OCI-LY7 (cell line): ENCODE measurements around the gene RPS4Y1. TPM values are rescaled to one million over a fixed set of nuclear protein-coding genes. Genes with fewer than 3 reads are reported as not detected.

ENCODE experiments used
- BruUV-seq: library from RNA; stranded (reverse); fragments of 400-500 nt; replicated peaks from 2 replicates; lab custom pipeline; 2021; lab: Mats Ljungman, UMichigan
- CTCF ChIA-PET: fragments of 300-600 bp; sonication (Branson Sonifier 250); formaldehyde crosslinking; loops from one replicate; lab custom pipeline; 2022; ENCODE audit warnings: antibody characterized with exemption; ENCODE audit not compliant: unreplicated experiment; lab: Charles Lee
- POLR2A ChIA-PET: fragments of 300-600 bp; sonication (Branson Sonifier 250); formaldehyde crosslinking; loops from one replicate; lab custom pipeline; 2022; ENCODE audit warnings: antibody characterized with exemption; lab: Charles Lee
- DNase-seq: peaks from one replicate; pipeline ENCODE4 v3.0.0-alpha.2; 2015; ENCODE audit warnings: low spot score
- H2AFZ ChIP-seq: fragments of 200-600 bp; sonication (generic), shearing (Covaris generic); 2 replicates; pipeline ENCODE4 v1.6.1; 2014; ENCODE audit warnings: mild to moderate bottlenecking, antibody characterized with exemption, low read length, moderate library complexity
- H3K27ac ChIP-seq: fragments of 200-600 bp; sonication (generic); 2 replicates; pipeline ENCODE4 v1.5.1; 2014; ENCODE audit warnings: mixed run types, low read depth, mild to moderate bottlenecking, moderate library complexity, low read length, inconsistent platforms; ENCODE audit not compliant: poor library complexity, severe bottlenecking
- H3K36me3 ChIP-seq: fragments of 200-600 bp; sonication (generic); 2 replicates; pipeline ENCODE4 v1.6.1; 2014; ENCODE audit warnings: mild to moderate bottlenecking, antibody characterized with exemption, low read length, moderate library complexity, mixed read lengths; ENCODE audit not compliant: insufficient read depth
- H3K4me1 ChIP-seq: fragments of 200-600 bp; sonication (generic); 2 replicates; pipeline ENCODE4 v1.5.1; 2014; ENCODE audit warnings: mild to moderate bottlenecking, low read length; ENCODE audit not compliant: insufficient read depth, poor library complexity, severe bottlenecking
- H3K4me2 ChIP-seq: fragments of 200-600 bp; sonication (generic); 2 replicates; pipeline ENCODE4 v1.6.1; 2014; ENCODE audit warnings: mild to moderate bottlenecking, low read length
- H3K4me3 ChIP-seq: fragments of 200-600 bp; sonication (generic); 2 replicates; pipeline ENCODE4 v1.5.1; 2014; ENCODE audit warnings: mild to moderate bottlenecking, low read depth, low read length; ENCODE audit not compliant: poor library complexity, severe bottlenecking
- H3K79me2 ChIP-seq: fragments of 200-600 bp; sonication (generic); 2 replicates; pipeline ENCODE4 v1.6.1; 2016; ENCODE audit warnings: low read depth, mild to moderate bottlenecking, low read length, moderate library complexity, mixed read lengths; ENCODE audit not compliant: insufficient read depth
- H3K9me2 ChIP-seq: fragments of 200-600 bp; sonication (generic); 2 replicates; pipeline ENCODE4 v1.6.1; 2016; ENCODE audit warnings: mild to moderate bottlenecking, low read length, mixed read lengths; ENCODE audit not compliant: insufficient read depth
- H3K9me3 ChIP-seq: fragments of 200-600 bp; sonication (generic); 2 replicates; pipeline ENCODE4 v1.6.1; 2014; ENCODE audit warnings: mild to moderate bottlenecking, mixed run types, low read length, mixed read lengths
- H4K20me1 ChIP-seq: fragments of 200-600 bp; sonication (generic); 2 replicates; pipeline ENCODE4 v1.6.1; 2014; ENCODE audit warnings: mild to moderate bottlenecking, antibody characterized with exemption, low read length, moderate library complexity, mixed read lengths; ENCODE audit not compliant: insufficient read depth
- EZH2phosphoT487 ChIP-seq: fragments of 200-600 bp; sonication (generic); IDR thresholded peaks from 2 replicates; pipeline ENCODE4 v1.6.1; 2018; ENCODE audit warnings: low read depth, borderline replicate concordance, mild to moderate bottlenecking, mixed run types, antibody characterized with exemption, low read length, moderate library complexity, mixed read lengths
- intact Hi-C: fragments of 100-400 bp; cut with micrococcal nuclease; formaldehyde crosslinking; loops from one replicate; pipeline ENCODE4 v1.10.0; 2022; ENCODE audit not compliant: unreplicated experiment
- total RNA-seq, 2 experiments: library from RNA; depleted of rRNA in 1 of 2; stranded (reverse); fragments of >200 nt in 1 of 2; shearing (Covaris generic) in 1 of 2; gene quantifications; 2 replicates each; pipeline ENCODE4 v1.2.3, GENCODE V29; 2014 to 2022
- TF ChIP-seq, protein P1 (sequence below): fragments of 200-600 bp; sonication (generic); conservative IDR thresholded peaks from 2 replicates; pipeline ENCODE4 v1.5.1; 2014; ENCODE audit warnings: mild to moderate bottlenecking, antibody characterized with exemption, low read length, moderate library complexity, mixed read lengths

Gene RPS4Y1
- total RNA-seq, 2 experiments from 2014 or later: 196 to 283 TPM

DNA sequence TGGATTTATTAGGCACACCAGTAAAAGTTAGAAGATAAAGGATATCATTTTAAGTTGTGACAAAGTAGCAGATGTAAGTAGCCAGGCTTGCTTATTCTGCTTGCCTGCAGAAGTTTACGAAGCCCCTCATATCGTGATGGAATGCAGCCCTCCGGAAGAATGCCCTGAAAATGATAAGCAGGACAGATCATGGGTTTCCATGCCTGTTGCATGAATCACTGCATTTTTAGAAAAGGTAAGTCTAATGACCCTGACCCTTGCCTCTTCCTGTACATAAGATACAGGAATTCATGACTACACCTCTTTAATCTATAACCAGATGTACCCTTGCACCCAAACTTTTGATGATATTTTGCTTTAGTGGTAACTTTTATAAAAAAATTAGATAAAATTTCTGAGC is 16.9 kb upstream of the RPS4Y1 start:
- H3K27ac ChIP-seq: no peak overlapping the region
- no peaks in the 10 kb centered on the region for H3K9me3 ChIP-seq
- H3K9me2 ChIP-seq: no peaks in the 10 kb centered on the region
- no TSS peak for BruUV-seq
- CTCF ChIA-PET: no interaction called here
- no peak overlapping the region for H2AFZ ChIP-seq
- H3K4me1 ChIP-seq: no peaks in the 10 kb centered on the region
- no peaks in the 10 kb centered on the region for H3K79me2 ChIP-seq
- intact Hi-C loops: no loop called here
- POLR2A ChIA-PET: no interaction called here
- TF ChIP-seq, protein P1, sequence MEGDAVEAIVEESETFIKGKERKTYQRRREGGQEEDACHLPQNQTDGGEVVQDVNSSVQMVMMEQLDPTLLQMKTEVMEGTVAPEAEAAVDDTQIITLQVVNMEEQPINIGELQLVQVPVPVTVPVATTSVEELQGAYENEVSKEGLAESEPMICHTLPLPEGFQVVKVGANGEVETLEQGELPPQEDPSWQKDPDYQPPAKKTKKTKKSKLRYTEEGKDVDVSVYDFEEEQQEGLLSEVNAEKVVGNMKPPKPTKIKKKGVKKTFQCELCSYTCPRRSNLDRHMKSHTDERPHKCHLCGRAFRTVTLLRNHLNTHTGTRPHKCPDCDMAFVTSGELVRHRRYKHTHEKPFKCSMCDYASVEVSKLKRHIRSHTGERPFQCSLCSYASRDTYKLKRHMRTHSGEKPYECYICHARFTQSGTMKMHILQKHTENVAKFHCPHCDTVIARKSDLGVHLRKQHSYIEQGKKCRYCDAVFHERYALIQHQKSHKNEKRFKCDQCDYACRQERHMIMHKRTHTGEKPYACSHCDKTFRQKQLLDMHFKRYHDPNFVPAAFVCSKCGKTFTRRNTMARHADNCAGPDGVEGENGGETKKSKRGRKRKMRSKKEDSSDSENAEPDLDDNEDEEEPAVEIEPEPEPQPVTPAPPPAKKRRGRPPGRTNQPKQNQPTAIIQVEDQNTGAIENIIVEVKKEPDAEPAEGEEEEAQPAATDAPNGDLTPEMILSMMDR: no peak
- no peak for TF ChIP-seq EZH2phosphoT487
- H3K36me3 ChIP-seq: no peaks in the 10 kb centered on the region
- no peaks in the 10 kb centered on the region for H4K20me1 ChIP-seq
- no peak overlapping the region for H3K4me3 ChIP-seq
- no peak for DNase-seq
- H3K4me2 ChIP-seq: no peak overlapping the region

DNA sequence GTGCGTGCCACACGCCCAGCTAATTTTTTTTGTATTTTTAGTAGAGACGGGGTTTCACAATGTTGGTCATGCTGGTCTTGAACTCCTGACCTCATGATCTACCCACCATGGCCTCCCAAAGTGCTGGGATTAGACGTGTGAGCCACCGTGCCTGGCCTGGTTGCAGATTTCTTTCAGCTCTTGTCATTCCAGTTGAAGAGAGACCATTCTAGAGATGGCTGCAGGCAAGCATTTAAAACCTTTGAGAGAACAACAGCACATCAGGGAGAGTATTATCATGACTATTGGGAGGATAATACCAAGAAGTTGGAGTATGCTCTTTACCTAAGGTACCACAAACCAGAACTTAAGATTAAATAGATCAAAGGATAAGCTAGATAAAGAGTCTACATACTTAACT is 12.9 kb upstream of the RPS4Y1 start:
- BruUV-seq: no TSS peak
- H2AFZ ChIP-seq: no peak overlapping the region

DNA sequence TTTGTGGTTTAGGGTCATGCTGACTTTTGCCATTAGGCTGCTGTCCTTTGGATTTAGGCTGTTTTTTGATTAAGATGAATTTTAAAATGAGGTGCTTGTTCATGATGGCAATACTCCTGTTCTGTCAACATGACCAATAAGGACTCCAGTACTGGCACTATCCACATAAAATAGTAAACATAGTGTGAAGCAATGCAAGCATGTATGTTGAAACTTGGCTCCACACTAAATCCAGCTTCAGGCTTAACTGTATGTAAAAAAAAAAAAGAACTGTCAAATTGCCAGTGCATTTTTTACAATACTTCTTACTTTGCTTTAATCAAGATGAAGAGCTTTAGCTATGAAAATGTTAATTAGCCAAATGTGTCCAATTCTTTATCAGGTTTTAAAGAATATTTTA is 6.2 kb upstream of the RPS4Y1 start:
- CTCF ChIA-PET: no interaction called here
- TF ChIP-seq, protein P1: no peak
- TF ChIP-seq EZH2phosphoT487: no peak
- H4K20me1 ChIP-seq: no peaks in the 10 kb centered on the region

More for the DNA sequence above, 12.9 kb upstream of the RPS4Y1 start:
- POLR2A ChIA-PET: interaction anchor here (0.7 kb wide), 1 partner anchor 49 kb away, joined by 3 read pairs; no protein-coding TSS in a partner anchor
- DNase-seq: no peak
- no peaks in the 10 kb centered on the region for H3K4me1 ChIP-seq
- no peaks in the 10 kb centered on the region for H3K9me3 ChIP-seq
- H4K20me1 ChIP-seq: no peaks in the 10 kb centered on the region
- no peak overlapping the region for H3K4me3 ChIP-seq
- no peak overlapping the region for H3K27ac ChIP-seq
- CTCF ChIA-PET: no interaction called here
- no peaks in the 10 kb centered on the region for H3K9me2 ChIP-seq
- H3K79me2 ChIP-seq: no peaks in the 10 kb centered on the region
- no peak overlapping the region for H3K4me2 ChIP-seq
- intact Hi-C loops: no loop called here
- TF ChIP-seq, protein P1: no peak
- TF ChIP-seq EZH2phosphoT487: no peak
- no peaks in the 10 kb centered on the region for H3K36me3 ChIP-seq

More for the DNA sequence above, 6.2 kb upstream of the RPS4Y1 start:
- Histone ChIP-seq H3K9me3 (no peaks in the 10 kb centered on the region), H3K4me1 (no peaks in the 10 kb centered on the region), H3K36me3 (no peaks in the 10 kb centered on the region), H2AFZ (no peak overlapping the region), H3K9me2 (no peaks in the 10 kb centered on the region), H3K79me2 (no peaks in the 10 kb centered on the region), H3K4me2 (no peak overlapping the region), H3K27ac (no peak overlapping the region), H3K4me3 (no peak overlapping the region)
- DNase-seq: no peak
- POLR2A ChIA-PET: no interaction called here
- intact Hi-C loops: no loop called here
- BruUV-seq: no TSS peak
